GM23338 (cell line): ENCODE results near the gene CAPZB.

Experiments
- CREB1 ChIP-seq: fragments of 250-450 bp; sonication (Bioruptor Pico); IDR thresholded peaks from 2 replicates; pipeline ENCODE4 v1.5.0; 2020; ENCODE audit warnings: low read depth, mild to moderate bottlenecking, moderate library complexity
- CTCF ChIP-seq, 2 experiments: fragments of 200-600 bp in 1 of 2; sonication (generic) in 1 of 2; conservative IDR thresholded peaks; 2 replicates each; pipeline versions ENCODE4 v1.5.1 to v1.6.1; 2016 to 2017; ENCODE audit warnings: antibody characterized with exemption in 2 of 2, low read depth in 2 of 2, mild to moderate bottlenecking in 2 of 2, moderate library complexity in 1 of 2
- EZH2 ChIP-seq: fragments of 200-600 bp; sonication (generic); IDR thresholded peaks from one replicate; pipeline ENCODE4 v1.8.0; 2017; ENCODE audit warnings: antibody characterized with exemption, mild to moderate bottlenecking, low read depth; ENCODE audit not compliant: unreplicated experiment
- EZH2phosphoT487 ChIP-seq: fragments of 200-600 bp; sonication (generic); IDR thresholded peaks from one replicate; pipeline ENCODE4 v1.8.1; 2018; ENCODE audit warnings: antibody characterized with exemption; ENCODE audit not compliant: unreplicated experiment
- JUNB ChIP-seq: IDR thresholded peaks from one replicate; pipeline ENCODE4 v1.6.1; 2016; ENCODE audit warnings: antibody characterized with exemption; ENCODE audit not compliant: unreplicated experiment
- NANOG ChIP-seq: IDR thresholded peaks from 2 replicates; pipeline ENCODE4 v1.6.1; 2016; ENCODE audit warnings: antibody characterized with exemption, borderline replicate concordance
- POLR2AphosphoS5 ChIP-seq: IDR thresholded peaks from 2 replicates; pipeline ENCODE4 v1.6.1; 2016; ENCODE audit warnings: antibody characterized with exemption, low read depth
- REST ChIP-seq: IDR thresholded peaks from one replicate; pipeline ENCODE4 v1.6.1; 2018; ENCODE audit warnings: antibody characterized with exemption; ENCODE audit not compliant: unreplicated experiment
- STAT1 ChIP-seq: IDR thresholded peaks from one replicate; pipeline ENCODE4 v1.6.1; 2016; ENCODE audit warnings: antibody characterized with exemption; ENCODE audit not compliant: unreplicated experiment

GRCh38 chr1:19328486-19328885, 156.9 kb downstream of the CAPZB start:
- TF ChIP-seq CTCF (conservative IDR thresholded peaks at IDR 0.05; ENCODE audit: low read depth in 2 of 2): no peak
- no peak for TF ChIP-seq POLR2AphosphoS5
- TF ChIP-seq EZH2: no peak
- TF ChIP-seq REST: no peak
- TF ChIP-seq JUNB: no peak
- no peak for TF ChIP-seq CREB1
- no peak for TF ChIP-seq EZH2phosphoT487
- TF ChIP-seq STAT1: no peak
- no peak for TF ChIP-seq NANOG
